GM12878 (cell line): ENCODE results near the gene GGCT. TPM values are rescaled to one million over a fixed set of nuclear protein-coding genes. Genes with fewer than 3 reads are reported as not detected.

Source experiments
- ATAC-seq: fragments of 200-7000 bp; cut with Tn5 transposase; 3 replicates; pipeline ENCODE4 v1.9.1; 2020; ENCODE audit warnings: mild to moderate bottlenecking, moderate library complexity
- BruUV-seq: library from RNA; stranded (reverse); fragments of 400-500 nt; replicated peaks from 2 replicates; lab custom pipeline; 2021; lab: Mats Ljungman, UMichigan
- CTCF ChIA-PET: fragments of 300-600 bp; sonication (Branson Sonifier 250); formaldehyde crosslinking; extraction: SDS; loops from one replicate; lab custom pipeline; 2021; ENCODE audit warnings: inconsistent platforms; lab: Yijun Ruan, JAX
- POLR2A ChIA-PET: fragments of 350-600 bp; formaldehyde crosslinking; extraction: SDS; loops from one replicate; lab custom pipeline; 2021; ENCODE audit warnings: inconsistent platforms; lab: Charles Lee
- RAD21 ChIA-PET: fragments of 300-600 bp; sonication (Branson Sonifier 250); formaldehyde crosslinking; loops from one replicate; lab custom pipeline; 2023; ENCODE audit warnings: antibody characterized with exemption; ENCODE audit not compliant: unreplicated experiment; lab: Charles Lee
- SMC1A ChIA-PET: fragments of 300-600 bp; sonication (Branson Sonifier 250); formaldehyde crosslinking; loops from one replicate; lab custom pipeline; 2023; ENCODE audit not compliant: unreplicated experiment, uncharacterized antibody; lab: Charles Lee
- DNase-seq: peaks from one replicate; pipeline ENCODE4 v3.0.0-alpha.2; 2011; ENCODE audit warnings: low read depth, low spot score
- FAIRE-seq: peaks from 3 replicates; lab custom pipeline; 2011; peaks lifted over from hg19 to GRCh38; lab: Jason Lieb, UNC
- H2AFZ ChIP-seq: 2 replicates; pipeline ENCODE4 v1.6.0; 2011; ENCODE audit warnings: low read depth, low read length, control low read depth; ENCODE audit not compliant: control insufficient read depth
- H3K27ac ChIP-seq: 2 replicates; pipeline ENCODE4 v1.5.1; 2011; ENCODE audit warnings: control low read depth; ENCODE audit not compliant: control insufficient read depth, insufficient read depth
- H3K27me3 ChIP-seq, 2 experiments: replicated peaks in 1 of 2; 2 replicates each; pipeline versions ENCODE4 v1.6.0 to v1.6.1; 2011; ENCODE audit warnings: low read length in 1 of 2; ENCODE audit not compliant: control insufficient read depth in 2 of 2, insufficient read depth in 2 of 2
- H3K36me3 ChIP-seq, 2 experiments: 2 replicates each; pipeline ENCODE4 v1.5.1; 2011; ENCODE audit warnings: low read length in 1 of 2; ENCODE audit not compliant: control insufficient read depth in 2 of 2, insufficient read depth in 2 of 2
- H3K4me1 ChIP-seq: 2 replicates; pipeline ENCODE4 v1.6.1; 2011; ENCODE audit warnings: mild to moderate bottlenecking, low read length, moderate library complexity, mixed read lengths; ENCODE audit not compliant: control insufficient read depth, insufficient read depth
- H3K4me2 ChIP-seq: 2 replicates; pipeline ENCODE4 v1.6.0; 2011; ENCODE audit warnings: control low read depth; ENCODE audit not compliant: control insufficient read depth, insufficient read depth
- H3K4me3 ChIP-seq: fragments of 200-600 bp; sonication (generic); 2 replicates; pipeline ENCODE4 v1.5.1; 2016
- H3K79me2 ChIP-seq: 2 replicates; pipeline ENCODE4 v1.6.0; 2011; ENCODE audit warnings: low read length; ENCODE audit not compliant: control insufficient read depth, insufficient read depth
- H3K9ac ChIP-seq: 2 replicates; pipeline ENCODE4 v1.8.0; 2011; ENCODE audit warnings: low read length, control low read depth, mixed read lengths; ENCODE audit not compliant: control insufficient read depth, insufficient read depth
- H3K9me3 ChIP-seq: replicated peaks from 3 replicates; pipeline ENCODE4 v1.5.1; 2011; ENCODE audit warnings: mild to moderate bottlenecking, low read length; ENCODE audit not compliant: control insufficient read depth, insufficient read depth
- H4K20me1 ChIP-seq: 2 replicates; pipeline ENCODE4 v1.6.0; 2011; ENCODE audit not compliant: control insufficient read depth, insufficient read depth
- FOXM1 ChIP-seq: IDR thresholded peaks from 2 replicates; pipeline ENCODE4 v1.6.1; 2012; ENCODE audit warnings: low read depth, mild to moderate bottlenecking, inconsistent platforms, low read length, moderate library complexity
- IRF4 ChIP-seq: IDR thresholded peaks from 2 replicates; pipeline ENCODE4 v1.6.1; 2011; ENCODE audit warnings: low read depth, low read length
- NFIC ChIP-seq: IDR thresholded peaks from 2 replicates; pipeline ENCODE4 v1.6.1; 2012; ENCODE audit warnings: low read depth, mild to moderate bottlenecking, inconsistent platforms, low read length, moderate library complexity
- NRF1 ChIP-seq: conservative IDR thresholded peaks from 2 replicates; pipeline ENCODE4 v1.6.1; 2011; ENCODE audit warnings: mild to moderate bottlenecking, low read depth, low read length, improper control_type of control experiment
- RELA ChIP-seq: fragments of 450-650 bp; IDR thresholded peaks from 2 replicates; pipeline ENCODE4 v1.8.0; 2014; ENCODE audit warnings: borderline replicate concordance; ENCODE audit not compliant: partially characterized antibody
- TCF3 ChIP-seq: IDR thresholded peaks from 2 replicates; pipeline ENCODE4 v1.6.1; 2012; ENCODE audit warnings: low read depth, mild to moderate bottlenecking, low read length, borderline replicate concordance; ENCODE audit not compliant: insufficient read depth
- ZNF207 ChIP-seq: fragments of 450-650 bp; IDR thresholded peaks from 2 replicates; pipeline ENCODE4 v1.6.1; 2014; ENCODE audit warnings: antibody characterized with exemption, mild to moderate bottlenecking, borderline replicate concordance
- WGBS: methylation state at CpG from one replicate; pipeline ENCODE4 v1.1.6; 2016; ENCODE audit warnings: low lambda C conversion rate; ENCODE audit not compliant: insufficient replicate concordance, insufficient coverage; ENCODE audit errors: missing lambda C conversion rate; 5-methylcytosine and 5-hydroxymethylcytosine counted together
- in situ Hi-C: fragments of 300-500 bp; cut with MboI; formaldehyde crosslinking; loops from 9 replicates; pipeline ENCODE4 v1.14.3; 2018; ENCODE audit warnings: mixed read lengths
- intact Hi-C: fragments of 100-400 bp; cut with micrococcal nuclease; formaldehyde crosslinking; loops from one replicate; pipeline ENCODE4 v1.14.2; 2022; ENCODE audit not compliant: unreplicated experiment
- polyA plus RNA-seq, 11 experiments: library from polyadenylated mRNA; depleted of rRNA in 4 of 11; unstranded in 6 of 11; stranded (reverse) in 5 of 11; fragments of >200 nt; fragmentation: Nextera tagmentation in 4 of 11; fragmentation: Illumina TruSeq in 1 of 11; extraction: Ambion mirVana in 4 of 11; extraction: Trizol in 1 of 11; gene quantifications; 1 replicate in 1 of 11; 2 replicates in 10 of 11; pipeline versions ENCODE4 v1.2.1 to v1.2.3, GENCODE V29; 2011 to 2016; ENCODE audit warnings: inconsistent platforms in 2 of 11, missing spikeins in 2 of 11, low read depth in 1 of 11
- total RNA-seq, 4 experiments: library from RNA; depleted of rRNA in 3 of 4; stranded (reverse); fragments of >200 nt in 3 of 4; fragmentation: Illumina TruSeq in 1 of 4; extraction: Trizol in 1 of 4; gene quantifications; 2 replicates each; pipeline versions ENCODE4 v1.2.1 to v1.2.3, GENCODE V29; 2013 to 2021
- TF ChIP-seq, protein P1 (sequence below): IDR thresholded peaks from 2 replicates; pipeline ENCODE4 v1.6.1; 2012; ENCODE audit warnings: improper control_type of control experiment, low read depth, low read length; ENCODE audit not compliant: insufficient replicate concordance
- TF ChIP-seq, protein P2 (sequence below): fragments of 450-650 bp; IDR thresholded peaks from 2 replicates; pipeline ENCODE4 v1.6.1; 2017; ENCODE audit warnings: mild to moderate bottlenecking, low read depth, inconsistent platforms; ENCODE audit not compliant: poor library complexity, severe bottlenecking
- TF ChIP-seq, protein P3 (sequence below): IDR thresholded peaks from 2 replicates; pipeline ENCODE4 v1.6.1; 2011; ENCODE audit warnings: low read depth, low read length, improper control_type of control experiment, borderline replicate concordance
- TF ChIP-seq, protein P4 (sequence below): fragments of 450-650 bp; IDR thresholded peaks from 2 replicates; pipeline ENCODE4 v1.6.1; 2017; ENCODE audit warnings: mild to moderate bottlenecking

Gene GGCT
- total and polyA plus RNA-seq, 10 of the 15 experiments (the other 5 are each of a cell fraction or from before 2014, with no cell fraction given): 57.0 to 215 (median 92.3) TPM

DNA sequence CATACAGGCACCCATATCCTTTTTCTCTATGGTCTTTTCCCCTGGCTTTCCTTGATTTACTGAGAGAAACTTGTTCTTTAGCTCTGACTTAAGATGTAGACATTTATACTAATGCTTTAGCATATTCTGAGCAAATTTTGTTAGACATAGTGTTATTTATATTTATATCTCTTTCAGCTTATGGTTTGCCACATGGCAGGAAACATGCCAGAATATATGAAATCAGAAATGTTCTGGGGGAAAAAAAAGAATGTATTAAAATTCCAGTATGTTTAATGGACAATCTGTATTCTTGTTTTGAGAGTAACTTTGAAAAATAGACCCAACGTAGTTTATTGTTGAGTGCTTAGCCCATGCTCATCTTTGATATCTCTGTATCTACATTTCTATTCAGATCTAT is 10.1 kb upstream of the GGCT start:
- in situ Hi-C loops: no loop called here
- no peak overlapping the region for H3K4me2 ChIP-seq
- TF ChIP-seq, protein P1, sequence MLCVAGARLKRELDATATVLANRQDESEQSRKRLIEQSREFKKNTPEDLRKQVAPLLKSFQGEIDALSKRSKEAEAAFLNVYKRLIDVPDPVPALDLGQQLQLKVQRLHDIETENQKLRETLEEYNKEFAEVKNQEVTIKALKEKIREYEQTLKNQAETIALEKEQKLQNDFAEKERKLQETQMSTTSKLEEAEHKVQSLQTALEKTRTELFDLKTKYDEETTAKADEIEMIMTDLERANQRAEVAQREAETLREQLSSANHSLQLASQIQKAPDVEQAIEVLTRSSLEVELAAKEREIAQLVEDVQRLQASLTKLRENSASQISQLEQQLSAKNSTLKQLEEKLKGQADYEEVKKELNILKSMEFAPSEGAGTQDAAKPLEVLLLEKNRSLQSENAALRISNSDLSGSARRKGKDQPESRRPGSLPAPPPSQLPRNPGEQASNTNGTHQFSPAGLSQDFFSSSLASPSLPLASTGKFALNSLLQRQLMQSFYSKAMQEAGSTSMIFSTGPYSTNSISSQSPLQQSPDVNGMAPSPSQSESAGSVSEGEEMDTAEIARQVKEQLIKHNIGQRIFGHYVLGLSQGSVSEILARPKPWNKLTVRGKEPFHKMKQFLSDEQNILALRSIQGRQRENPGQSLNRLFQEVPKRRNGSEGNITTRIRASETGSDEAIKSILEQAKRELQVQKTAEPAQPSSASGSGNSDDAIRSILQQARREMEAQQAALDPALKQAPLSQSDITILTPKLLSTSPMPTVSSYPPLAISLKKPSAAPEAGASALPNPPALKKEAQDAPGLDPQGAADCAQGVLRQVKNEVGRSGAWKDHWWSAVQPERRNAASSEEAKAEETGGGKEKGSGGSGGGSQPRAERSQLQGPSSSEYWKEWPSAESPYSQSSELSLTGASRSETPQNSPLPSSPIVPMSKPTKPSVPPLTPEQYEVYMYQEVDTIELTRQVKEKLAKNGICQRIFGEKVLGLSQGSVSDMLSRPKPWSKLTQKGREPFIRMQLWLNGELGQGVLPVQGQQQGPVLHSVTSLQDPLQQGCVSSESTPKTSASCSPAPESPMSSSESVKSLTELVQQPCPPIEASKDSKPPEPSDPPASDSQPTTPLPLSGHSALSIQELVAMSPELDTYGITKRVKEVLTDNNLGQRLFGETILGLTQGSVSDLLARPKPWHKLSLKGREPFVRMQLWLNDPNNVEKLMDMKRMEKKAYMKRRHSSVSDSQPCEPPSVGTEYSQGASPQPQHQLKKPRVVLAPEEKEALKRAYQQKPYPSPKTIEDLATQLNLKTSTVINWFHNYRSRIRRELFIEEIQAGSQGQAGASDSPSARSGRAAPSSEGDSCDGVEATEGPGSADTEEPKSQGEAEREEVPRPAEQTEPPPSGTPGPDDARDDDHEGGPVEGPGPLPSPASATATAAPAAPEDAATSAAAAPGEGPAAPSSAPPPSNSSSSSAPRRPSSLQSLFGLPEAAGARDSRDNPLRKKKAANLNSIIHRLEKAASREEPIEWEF: no peak
- TF ChIP-seq RELA: no peak
- TF ChIP-seq, protein P2, sequence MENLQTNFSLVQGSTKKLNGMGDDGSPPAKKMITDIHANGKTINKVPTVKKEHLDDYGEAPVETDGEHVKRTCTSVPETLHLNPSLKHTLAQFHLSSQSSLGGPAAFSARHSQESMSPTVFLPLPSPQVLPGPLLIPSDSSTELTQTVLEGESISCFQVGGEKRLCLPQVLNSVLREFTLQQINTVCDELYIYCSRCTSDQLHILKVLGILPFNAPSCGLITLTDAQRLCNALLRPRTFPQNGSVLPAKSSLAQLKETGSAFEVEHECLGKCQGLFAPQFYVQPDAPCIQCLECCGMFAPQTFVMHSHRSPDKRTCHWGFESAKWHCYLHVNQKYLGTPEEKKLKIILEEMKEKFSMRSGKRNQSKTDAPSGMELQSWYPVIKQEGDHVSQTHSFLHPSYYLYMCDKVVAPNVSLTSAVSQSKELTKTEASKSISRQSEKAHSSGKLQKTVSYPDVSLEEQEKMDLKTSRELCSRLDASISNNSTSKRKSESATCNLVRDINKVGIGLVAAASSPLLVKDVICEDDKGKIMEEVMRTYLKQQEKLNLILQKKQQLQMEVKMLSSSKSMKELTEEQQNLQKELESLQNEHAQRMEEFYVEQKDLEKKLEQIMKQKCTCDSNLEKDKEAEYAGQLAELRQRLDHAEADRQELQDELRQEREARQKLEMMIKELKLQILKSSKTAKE: no peak
- TF ChIP-seq, protein P3, sequence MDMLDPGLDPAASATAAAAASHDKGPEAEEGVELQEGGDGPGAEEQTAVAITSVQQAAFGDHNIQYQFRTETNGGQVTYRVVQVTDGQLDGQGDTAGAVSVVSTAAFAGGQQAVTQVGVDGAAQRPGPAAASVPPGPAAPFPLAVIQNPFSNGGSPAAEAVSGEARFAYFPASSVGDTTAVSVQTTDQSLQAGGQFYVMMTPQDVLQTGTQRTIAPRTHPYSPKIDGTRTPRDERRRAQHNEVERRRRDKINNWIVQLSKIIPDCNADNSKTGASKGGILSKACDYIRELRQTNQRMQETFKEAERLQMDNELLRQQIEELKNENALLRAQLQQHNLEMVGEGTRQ: no peak
- no peak for TF ChIP-seq IRF4
- TF ChIP-seq ZNF207: no peak
- TF ChIP-seq NFIC: no peak
- TF ChIP-seq, protein P4, sequence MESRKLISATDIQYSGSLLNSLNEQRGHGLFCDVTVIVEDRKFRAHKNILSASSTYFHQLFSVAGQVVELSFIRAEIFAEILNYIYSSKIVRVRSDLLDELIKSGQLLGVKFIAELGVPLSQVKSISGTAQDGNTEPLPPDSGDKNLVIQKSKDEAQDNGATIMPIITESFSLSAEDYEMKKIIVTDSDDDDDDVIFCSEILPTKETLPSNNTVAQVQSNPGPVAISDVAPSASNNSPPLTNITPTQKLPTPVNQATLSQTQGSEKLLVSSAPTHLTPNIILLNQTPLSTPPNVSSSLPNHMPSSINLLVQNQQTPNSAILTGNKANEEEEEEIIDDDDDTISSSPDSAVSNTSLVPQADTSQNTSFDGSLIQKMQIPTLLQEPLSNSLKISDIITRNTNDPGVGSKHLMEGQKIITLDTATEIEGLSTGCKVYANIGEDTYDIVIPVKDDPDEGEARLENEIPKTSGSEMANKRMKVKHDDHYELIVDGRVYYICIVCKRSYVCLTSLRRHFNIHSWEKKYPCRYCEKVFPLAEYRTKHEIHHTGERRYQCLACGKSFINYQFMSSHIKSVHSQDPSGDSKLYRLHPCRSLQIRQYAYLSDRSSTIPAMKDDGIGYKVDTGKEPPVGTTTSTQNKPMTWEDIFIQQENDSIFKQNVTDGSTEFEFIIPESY: no peak
- no peak for TF ChIP-seq TCF3
- no peak for TF ChIP-seq NRF1
- no peak for TF ChIP-seq FOXM1

More for the DNA sequence above, 10.1 kb upstream of the GGCT start:
- SMC1A ChIA-PET: interaction anchor here (1.0 kb wide), 1 partner anchor 18 kb away, joined by 3 read pairs; no protein-coding TSS in a partner anchor
- Histone ChIP-seq H3K4me3 (no peak overlapping the region), H3K27ac (no peak overlapping the region), H3K9me3 (no peaks in the 10 kb centered on the region), H3K27me3 (no peaks in the 10 kb centered on the region), H2AFZ (no peak overlapping the region), H3K9ac (no peak overlapping the region), H3K36me3 (no peaks in the 10 kb centered on the region), H3K4me1 (no peaks in the 10 kb centered on the region), H4K20me1 (no peaks in the 10 kb centered on the region), H3K79me2 (no peaks in the 10 kb centered on the region)
- FAIRE-seq: no peak
- BruUV-seq: no TSS peak
- WGBS: 95% methylated on average over 1 of the region's 1 CpG
- RAD21 ChIA-PET: no interaction called here
- POLR2A ChIA-PET: no interaction called here
- ATAC-seq: no peak
- CTCF ChIA-PET: interaction anchor here (2.3 to 2.6 kb wide), 2 partner anchors 35 to 49 kb away, joined by 6 to 10 read pairs; no protein-coding TSS in a partner anchor
- intact Hi-C loops: no loop called here
- no peak for DNase-seq
